GM18870 (cell line): ENCODE data around the gene MUC13.

Source experiments
- ATAC-seq: cut with Tn5 transposase; IDR thresholded peaks from one replicate; pipeline ENCODE4 v1.9.1; 2021; ENCODE audit warnings: moderate library complexity; ENCODE audit not compliant: unreplicated experiment

Gene MUC13

GRCh38 chr3:124879337-124879680, 55.2 kb downstream of the MUC13 start:
- no peak for ATAC-seq

GRCh38 chr3:124878561-124879336, 55.8 kb downstream of the MUC13 start:
- ATAC-seq, result no peak

- ATAC-seq, result no peak
Measured at GRCh38 chr3:124877674-124878073, 56.9 kb downstream of the MUC13 start.

- no peak for ATAC-seq
Measured at GRCh38 chr3:124876401-124876878, 58.1 kb downstream of the MUC13 start.

- no peak for ATAC-seq
Measured at GRCh38 chr3:124873226-124873625, 61.3 kb downstream of the MUC13 start.

GRCh38 chr3:124867511-124867910, 67.0 kb downstream of the MUC13 start:
- no peak for ATAC-seq

- no peak for ATAC-seq
Measured at GRCh38 chr3:124862006-124862405, 72.5 kb downstream of the MUC13 start.

GRCh38 chr3:124861041-124861440, 73.5 kb downstream of the MUC13 start:
- ATAC-seq, result no peak

- no peak for ATAC-seq
Measured at GRCh38 chr3:124860599-124860998, 74.0 kb downstream of the MUC13 start.

- ATAC-seq, result no peak
Measured at GRCh38 chr3:124859025-124859424, 75.5 kb downstream of the MUC13 start.

GRCh38 chr3:124858275-124858674, 76.3 kb downstream of the MUC13 start:
- ATAC-seq, result no peak

- no peak for ATAC-seq
Measured at GRCh38 chr3:124856677-124857076, 77.9 kb downstream of the MUC13 start.
